ENCODE results near the gene MRPS18A.
"Not testable (repeated sequence)": the region's sequence is repeated elsewhere in the genome, so short reads cannot be mapped to it uniquely, and the experiment has no call there.

Gene MRPS18A

GRCh38 chr6:43635387-43636307 is 51.9 kb downstream of the MRPS18A start, which contains the start of gene MAD2L1BP:
TSS of gene MAD2L1BP (plus strand) at chr6:43635840. CDS start at chr6:43635876, 36 bp downstream.
- peak within 1 kb of the TSS; percentile 99 for H3K4me3 ChIP-seq (ENCODE audit: low read depth, low read length)
- DNase-seq (ENCODE audit: low read depth): peak; percentile 93
- TF ChIP-seq POLR2A (IDR thresholded peaks at IDR 0.05; ENCODE audit: extremely low read depth, insufficient read length) (peak; percentile 88), CTCF (IDR thresholded peaks at IDR 0.05; ENCODE audit: low read depth, low read length) (no peak), MYC (IDR thresholded peaks at IDR 0.05; ENCODE audit: low read depth, low read length) (peak; percentile 64), MAX (IDR thresholded peaks at IDR 0.05; ENCODE audit: low read depth, low read length) (peak; percentile 2; the same call in 1 of the 2 replicates)

- no peak for DNase-seq (ENCODE audit: low read depth)
- TF ChIP-seq MYC (IDR thresholded peaks at IDR 0.05; ENCODE audit: low read depth, low read length) (no peak), CTCF (IDR thresholded peaks at IDR 0.05; ENCODE audit: low read depth, low read length) (no peak), MAX (IDR thresholded peaks at IDR 0.05; ENCODE audit: low read depth, low read length) (no peak), POLR2A (IDR thresholded peaks at IDR 0.05; ENCODE audit: extremely low read depth, insufficient read length) (no peak)
- H3K4me3 ChIP-seq (ENCODE audit: low read depth, low read length): peak overlapping the region; percentile 99
These were observed 52.8 kb downstream of the MRPS18A start for GRCh38 chr6:43634702-43635303.

- DNase-seq (ENCODE audit: low read depth); H3K4me3 ChIP-seq (ENCODE audit: low read depth, low read length): not testable (repeated sequence)
These were observed 54.6 kb downstream of the MRPS18A start for GRCh38 chr6:43633002-43633401.

- no peak overlapping the region for H3K4me3 ChIP-seq (ENCODE audit: low read depth, low read length)
- TF ChIP-seq MYC (IDR thresholded peaks at IDR 0.05; ENCODE audit: low read depth, low read length) (no peak), MAX (IDR thresholded peaks at IDR 0.05; ENCODE audit: low read depth, low read length) (peak; percentile 55), POLR2A (IDR thresholded peaks at IDR 0.05; ENCODE audit: extremely low read depth, insufficient read length) (no peak), CTCF (IDR thresholded peaks at IDR 0.05; ENCODE audit: low read depth, low read length) (no peak)
- peak; percentile 50 for DNase-seq (ENCODE audit: low read depth)
These were observed 56.5 kb downstream of the MRPS18A start for GRCh38 chr6:43630980-43631619.

GRCh38 chr6:43629505-43630300 is 57.9 kb downstream of the MRPS18A start:
- H3K4me3 ChIP-seq (ENCODE audit: low read depth, low read length): peak overlapping the region; percentile 67
- TF ChIP-seq MYC (IDR thresholded peaks at IDR 0.05; ENCODE audit: low read depth, low read length) (no peak), MAX (IDR thresholded peaks at IDR 0.05; ENCODE audit: low read depth, low read length) (peak; percentile 68), POLR2A (IDR thresholded peaks at IDR 0.05; ENCODE audit: extremely low read depth, insufficient read length) (peak; percentile 72), CTCF (IDR thresholded peaks at IDR 0.05; ENCODE audit: low read depth, low read length) (no peak)
- peak; percentile 100 for DNase-seq (ENCODE audit: low read depth)
